Hair follicular keratinocyte (primary cell): ENCODE results near the gene NOCT. TPM values are rescaled to one million over a fixed set of nuclear protein-coding genes. Genes with fewer than 3 reads are reported as not detected.

ENCODE experiments used
- total RNA-seq: library from RNA; depleted of rRNA; stranded (reverse); fragments of >200 nt; gene quantifications from 2 replicates; pipeline ENCODE4 v1.2.3, GENCODE V29; 2015

NOCT gene
- 16.5 and 16.9 TPM in 2 replicates for total RNA-seq

GRCh38 chr4:139015269-139015947, at the start of gene NOCT:
Gene NOCT, plus strand, starts transcription at chr4:139015781. Its CDS starts 201 bp downstream, at chr4:139015982.

Other genes with a start within 250 kb of the NOCT start
- gene ELF2, start 161.4 kb downstream of the NOCT start, total RNA-seq, result 14.1 and 18.6 TPM in 2 replicates